ENCODE data around the gene CELF5.

The CELF5 gene

DNA sequence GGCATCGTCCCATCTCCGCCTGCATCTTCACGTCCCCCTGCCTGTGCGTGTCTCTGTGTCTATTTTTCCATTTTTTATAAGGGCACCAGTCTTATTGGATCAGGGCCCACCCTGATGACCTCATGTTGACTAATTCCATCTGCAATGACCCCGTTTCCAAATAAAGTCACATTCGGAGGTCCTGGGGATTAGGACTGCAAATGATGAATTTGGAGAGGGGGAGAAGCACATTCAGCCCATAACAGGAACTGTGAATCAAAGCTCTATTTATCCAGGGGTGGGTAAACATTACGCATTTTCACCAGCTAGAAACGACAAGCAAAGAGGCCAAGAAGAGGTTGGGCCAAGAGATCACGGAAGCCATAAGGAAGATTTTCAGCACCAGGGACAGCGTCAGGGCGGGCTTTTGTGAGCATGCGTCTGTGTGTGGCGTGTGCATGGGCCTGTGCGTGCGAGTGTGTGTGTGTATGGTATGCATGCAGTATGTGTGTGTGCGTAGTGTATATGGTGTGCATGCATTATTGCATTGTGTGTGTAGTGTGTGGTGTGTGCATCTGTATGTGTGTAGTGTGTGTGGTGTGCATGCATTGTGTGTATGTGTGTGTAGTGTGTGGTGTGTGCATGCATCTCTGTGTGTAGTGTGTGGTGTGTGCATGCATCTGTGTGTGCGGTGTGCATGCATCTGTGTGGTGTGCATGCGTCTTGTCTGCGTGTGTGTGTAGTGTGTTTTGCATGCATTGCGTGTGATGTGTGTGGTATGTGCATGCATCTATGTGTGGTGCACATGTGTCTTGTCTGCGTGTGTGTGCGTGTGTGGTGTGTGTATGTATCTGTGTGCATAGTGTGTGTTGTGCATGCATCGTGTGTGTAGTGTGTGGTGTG, 19.6 kb downstream of the CELF5 start:
- no peak for DNase-seq (ENCODE audit: low read depth)

DNA sequence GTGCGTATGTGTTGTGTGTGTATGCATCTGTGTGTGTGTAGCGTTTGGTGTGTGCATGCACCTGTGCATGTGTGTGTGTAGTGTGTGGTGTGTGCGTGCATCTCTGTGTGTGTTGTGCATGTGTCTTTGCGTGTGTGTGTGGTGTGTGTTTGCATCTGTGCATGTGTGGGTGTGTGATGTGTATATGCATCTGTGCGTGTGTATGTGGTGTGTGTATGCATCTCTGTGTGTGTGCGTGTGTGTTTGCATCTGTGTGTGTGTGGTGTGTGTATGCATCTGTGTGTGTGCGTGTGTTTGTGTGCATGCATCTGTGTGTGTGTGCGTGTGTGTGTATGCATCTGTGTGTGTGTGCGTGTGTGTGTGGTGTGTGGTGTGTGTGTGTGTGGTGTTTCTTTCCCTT, 20.6 kb downstream of the CELF5 start:
- no peak for DNase-seq (ENCODE audit: low read depth)

DNA sequence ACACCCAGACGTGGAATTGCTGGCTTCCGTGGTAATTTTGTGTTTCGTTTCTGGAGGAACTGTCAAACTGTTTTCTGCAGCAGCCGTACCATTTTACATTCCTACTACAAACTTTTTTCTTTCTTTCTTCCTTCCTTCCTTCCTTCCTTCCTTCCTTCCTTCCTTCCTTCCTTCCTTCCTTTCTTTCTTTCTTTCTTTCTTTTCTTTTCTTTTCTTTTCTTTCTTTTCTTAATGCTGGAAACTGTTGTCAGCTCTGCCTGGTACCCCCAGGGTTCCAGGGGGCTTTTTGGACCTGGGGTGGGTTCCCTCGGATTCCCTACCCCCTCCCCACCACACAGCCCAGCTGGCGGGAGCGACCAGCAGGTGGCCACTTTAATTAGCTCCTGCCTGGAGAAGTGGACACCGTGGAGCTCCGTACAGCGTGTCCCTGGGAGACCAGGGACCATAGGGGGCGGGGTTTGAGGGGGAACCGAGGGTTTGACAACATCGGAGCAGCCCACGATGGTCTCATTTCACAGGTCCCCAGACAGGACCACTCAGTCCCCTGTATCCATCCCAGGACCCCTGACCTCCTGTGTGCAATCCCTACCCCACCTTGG, 24.4 kb downstream of the CELF5 start:
- DNase-seq (ENCODE audit: low read depth): no peak

DNA sequence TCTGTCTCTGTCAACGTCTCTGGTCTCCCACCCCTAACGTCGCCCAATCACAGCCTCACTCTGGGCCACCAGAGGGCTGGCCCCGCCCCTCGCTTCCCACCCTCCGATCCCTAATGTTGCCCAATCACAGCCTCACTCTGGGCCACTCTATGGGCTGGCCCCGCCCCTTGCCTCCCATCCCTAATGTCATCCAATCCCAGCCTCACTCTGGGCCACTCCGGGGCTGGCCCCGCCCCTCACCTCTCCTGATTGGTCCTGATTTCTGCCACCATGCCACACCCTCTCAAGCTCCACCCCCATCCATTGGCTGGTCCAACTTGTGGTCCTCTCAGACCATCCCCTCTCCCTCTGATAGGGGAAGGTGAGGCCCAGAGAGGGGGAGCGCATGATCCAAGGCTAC, 24.9 kb downstream of the CELF5 start:
- no peak for DNase-seq (ENCODE audit: low read depth)

DNA sequence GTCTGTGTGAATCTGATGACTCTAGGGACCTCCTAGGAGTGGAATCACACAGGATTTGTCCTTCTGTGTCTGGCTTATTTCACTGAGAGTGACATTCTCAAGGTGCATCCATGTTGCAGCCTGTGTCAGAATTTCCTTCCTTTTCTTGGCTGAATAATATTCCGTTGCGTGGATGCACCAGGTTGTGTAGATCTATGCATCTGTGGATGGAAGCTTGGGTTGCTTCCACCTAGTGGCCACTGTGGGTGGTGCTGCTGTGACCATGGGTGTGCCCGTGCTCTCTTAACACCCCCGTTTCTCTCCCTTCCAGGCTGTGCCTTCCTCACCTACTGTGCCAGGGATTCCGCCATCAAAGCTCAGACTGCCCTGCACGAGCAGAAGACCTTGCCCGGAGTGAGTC, 26.2 kb downstream of the CELF5 start:
- DNase-seq (ENCODE audit: low read depth): no peak

DNA sequence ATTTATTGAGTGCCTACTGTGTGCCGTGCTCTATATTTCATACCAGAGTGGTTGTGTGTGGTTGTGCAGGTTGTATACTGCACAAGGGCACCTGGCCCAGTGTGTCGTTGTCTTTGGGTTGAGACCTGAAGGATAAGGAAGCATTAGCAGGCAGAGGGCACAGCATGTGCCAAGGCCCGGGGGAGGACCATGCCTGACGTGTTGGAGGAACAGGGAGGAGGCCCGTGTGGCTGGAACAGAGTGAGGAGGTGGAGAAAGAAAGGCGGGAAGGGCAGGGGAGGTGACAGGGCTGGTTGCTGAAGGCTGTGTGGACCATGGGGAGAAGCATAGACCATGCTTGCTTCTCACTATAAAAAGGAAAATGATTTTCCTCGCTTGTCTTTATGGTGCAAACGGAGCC, 26.8 kb downstream of the CELF5 start:
- no peak for DNase-seq (ENCODE audit: low read depth)

DNA sequence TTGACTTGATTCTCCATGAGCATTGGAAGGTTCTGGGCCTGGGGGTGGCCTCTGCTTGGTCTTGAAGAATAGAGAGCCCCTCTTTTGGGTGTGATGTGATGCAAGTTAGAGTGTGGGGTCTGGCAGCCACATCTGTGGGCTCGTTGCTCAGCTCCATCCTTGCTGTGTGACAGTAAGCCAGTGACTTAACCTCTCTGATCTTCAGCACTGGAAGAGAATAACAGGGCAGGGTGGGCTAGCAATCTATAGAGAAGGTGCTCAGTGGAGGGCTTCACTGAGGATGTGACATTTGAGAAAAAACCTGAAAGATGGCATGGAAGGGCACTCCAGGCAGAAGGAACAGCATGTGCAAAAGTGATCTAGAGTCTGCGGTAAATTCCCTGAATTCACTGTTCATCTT, 28.2 kb downstream of the CELF5 start:
- no peak for DNase-seq (ENCODE audit: low read depth)

DNA sequence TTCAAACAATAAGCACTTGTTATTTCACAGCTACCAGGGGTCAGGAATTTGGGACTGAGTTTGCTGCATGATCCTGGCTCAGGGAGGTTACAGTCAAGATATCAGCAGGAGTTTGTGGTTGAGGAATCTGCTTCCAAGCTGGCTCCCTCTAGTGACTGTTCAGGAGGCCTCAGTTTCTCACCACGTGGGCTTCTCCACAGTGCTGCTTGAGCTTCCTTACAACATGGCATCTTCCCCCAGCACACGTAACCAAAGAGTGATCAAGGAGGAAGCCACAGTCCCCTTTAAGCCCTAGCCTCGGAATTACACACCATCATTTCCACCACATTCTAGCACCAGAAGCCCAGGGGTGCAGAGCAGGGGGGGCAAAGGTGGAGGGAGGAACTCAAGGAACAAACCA, 28.8 kb downstream of the CELF5 start:
- no peak for DNase-seq (ENCODE audit: low read depth)

DNA sequence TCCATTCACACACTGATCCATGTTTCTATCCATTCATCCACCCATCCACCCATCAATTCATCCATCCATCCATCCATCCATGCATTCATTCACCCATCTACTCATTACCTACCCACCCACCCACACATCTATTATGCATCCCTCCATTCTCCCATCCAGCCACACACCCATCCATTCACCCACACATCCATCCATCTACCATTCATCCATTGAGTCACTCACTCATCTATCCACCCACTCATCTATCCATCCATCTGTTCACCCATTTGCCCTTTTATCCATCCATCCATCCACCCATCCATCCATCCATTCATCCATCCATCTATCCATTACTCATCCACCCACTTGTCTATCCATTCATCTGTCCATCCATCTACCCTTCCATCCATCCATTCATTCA, 30.1 kb downstream of the CELF5 start:
- no peak for DNase-seq (ENCODE audit: low read depth)

DNA sequence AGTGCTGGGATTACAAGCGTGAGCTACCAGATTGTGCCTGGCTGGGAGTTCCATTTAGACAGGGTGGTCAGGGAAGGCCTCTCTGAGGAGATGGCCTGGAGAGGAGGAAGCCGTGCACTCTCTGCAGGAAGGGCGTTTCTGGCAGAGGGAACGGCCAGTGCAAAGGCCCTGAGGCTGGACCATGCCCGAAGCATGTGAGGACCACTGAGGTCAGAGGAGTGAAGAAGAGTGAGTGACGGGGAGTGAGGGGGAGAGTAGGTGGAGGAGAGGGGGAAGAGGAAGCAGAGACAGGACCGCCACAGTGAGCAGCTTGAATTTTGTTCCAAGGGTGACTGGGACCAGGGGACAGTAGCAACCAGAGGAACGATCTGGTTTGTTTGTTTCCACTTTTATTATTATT, 32.6 kb downstream of the CELF5 start:
- no peak for DNase-seq (ENCODE audit: low read depth)

DNA sequence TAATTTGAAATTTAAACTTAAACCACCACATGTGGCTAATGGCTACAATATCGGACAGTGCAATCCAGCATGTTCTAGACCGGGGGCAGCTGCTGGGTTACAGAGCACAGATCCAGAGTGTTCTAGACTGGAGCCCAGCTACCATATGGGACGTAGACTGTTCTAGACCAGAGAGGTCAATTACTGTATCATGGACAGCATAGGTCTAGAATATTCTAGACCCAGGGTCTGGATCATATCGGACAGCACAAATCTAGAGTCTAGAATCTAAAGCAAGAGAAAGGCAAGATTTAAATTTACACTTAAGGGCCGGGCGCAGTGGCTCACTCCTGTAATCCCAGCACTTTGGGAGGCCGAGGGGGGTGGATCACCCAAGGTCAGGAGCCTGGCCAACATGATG, 37.9 kb downstream of the CELF5 start:
- no peak for DNase-seq (ENCODE audit: low read depth)

DNA sequence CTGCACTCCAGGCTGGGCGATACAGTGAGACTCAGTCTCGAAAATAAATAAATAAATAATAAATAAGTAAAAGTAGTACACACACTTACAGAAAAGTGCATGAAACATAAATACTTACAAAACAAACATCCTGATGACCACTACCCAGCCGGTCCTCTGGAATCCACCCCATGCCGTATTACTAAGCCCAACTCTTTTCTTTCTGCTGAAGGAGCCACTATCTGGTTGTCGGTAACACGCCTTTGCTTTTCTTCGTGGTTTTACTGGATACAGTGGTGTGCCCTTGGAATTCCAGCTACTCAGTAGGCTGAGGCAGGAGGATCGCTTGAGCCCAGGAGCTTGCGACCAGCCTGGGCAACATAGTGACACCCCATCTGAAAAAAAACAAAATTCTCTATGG, 39.4 kb downstream of the CELF5 start:
- DNase-seq (ENCODE audit: low read depth): no peak

DNA sequence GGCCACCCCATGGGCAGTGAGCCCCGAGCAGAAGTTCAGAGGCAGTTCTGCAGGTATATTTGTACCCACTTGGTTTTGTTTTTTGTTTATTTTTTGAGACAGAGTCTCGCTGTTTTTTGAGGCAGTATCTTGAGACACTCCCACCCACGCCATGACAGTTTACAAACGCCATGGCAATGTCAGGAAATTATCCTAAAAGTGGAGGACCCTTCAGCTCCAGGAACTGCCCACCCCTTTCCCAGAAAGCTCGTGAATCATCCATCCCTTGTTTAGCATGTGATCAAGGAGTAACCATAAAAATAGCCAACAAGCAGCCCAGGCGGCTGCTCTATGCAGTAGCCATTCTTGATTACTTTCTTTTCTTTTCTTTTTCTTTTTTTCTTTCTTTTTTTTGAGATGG, 41.0 kb downstream of the CELF5 start:
- no peak for DNase-seq (ENCODE audit: low read depth)

DNA sequence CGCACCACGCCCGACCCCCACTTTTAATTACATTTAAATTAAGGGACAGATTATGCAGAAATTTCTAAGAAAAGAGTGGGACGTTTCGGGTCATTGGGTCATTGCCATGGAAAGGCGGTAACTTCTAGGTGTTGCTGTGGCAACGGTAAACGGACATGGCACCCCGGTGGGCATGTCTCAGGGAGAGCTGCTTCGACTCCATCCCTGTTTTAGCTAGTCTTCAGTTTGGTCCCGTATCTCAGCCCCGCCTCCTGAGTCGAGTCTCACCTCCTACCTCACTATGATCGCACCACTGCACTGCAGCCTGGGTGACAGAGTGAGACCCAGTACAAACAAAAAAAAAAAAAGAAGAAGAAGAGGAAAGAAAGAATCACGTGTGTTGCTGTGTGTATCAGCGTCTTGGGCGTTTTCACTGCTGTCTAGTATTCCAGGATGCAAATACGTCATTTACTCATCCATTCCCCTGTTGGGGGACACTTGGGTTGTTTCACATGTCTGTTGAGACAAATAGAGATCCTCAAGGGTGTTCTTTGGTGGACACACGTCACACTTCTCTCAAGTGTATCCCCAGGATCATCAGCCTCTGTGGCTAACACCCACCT, 41.7 kb downstream of the CELF5 start:
- DNase-seq (ENCODE audit: low read depth): no peak

DNA sequence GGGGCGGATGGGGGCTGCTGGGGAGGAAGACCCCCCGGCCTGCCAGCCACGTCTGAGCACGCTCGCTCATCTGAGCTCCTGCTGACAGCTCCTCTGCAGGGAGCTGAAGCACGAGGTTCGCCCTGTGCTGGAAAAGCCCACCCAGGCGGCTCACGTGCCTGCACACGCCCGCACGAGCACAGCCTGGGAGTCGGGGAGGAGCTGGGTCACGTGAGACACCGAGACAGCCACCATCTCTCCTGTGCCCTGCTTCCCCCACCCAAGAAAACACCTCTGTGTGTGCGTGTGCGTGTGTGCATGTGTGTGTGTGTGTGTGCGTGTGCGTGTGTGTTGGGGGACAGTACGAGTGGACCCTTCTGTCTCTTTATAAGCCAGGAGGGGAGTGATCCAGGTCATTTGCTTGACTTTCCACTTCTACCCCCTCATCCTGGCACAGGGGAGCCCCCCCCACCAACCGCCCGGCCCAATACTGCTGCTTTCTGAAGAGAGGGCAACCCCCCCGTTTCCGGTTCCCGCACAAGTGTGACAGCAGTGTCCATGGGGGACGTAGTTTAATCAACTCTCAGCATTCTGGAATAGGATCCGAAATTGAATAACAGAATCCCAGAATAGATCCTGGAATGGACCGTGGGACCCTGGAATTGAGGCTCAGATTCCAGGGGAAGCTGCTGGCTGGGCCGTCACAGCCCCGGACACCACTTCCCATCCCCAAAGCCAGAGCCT, 42.5 kb downstream of the CELF5 start:
- no peak for DNase-seq (ENCODE audit: low read depth)

DNA sequence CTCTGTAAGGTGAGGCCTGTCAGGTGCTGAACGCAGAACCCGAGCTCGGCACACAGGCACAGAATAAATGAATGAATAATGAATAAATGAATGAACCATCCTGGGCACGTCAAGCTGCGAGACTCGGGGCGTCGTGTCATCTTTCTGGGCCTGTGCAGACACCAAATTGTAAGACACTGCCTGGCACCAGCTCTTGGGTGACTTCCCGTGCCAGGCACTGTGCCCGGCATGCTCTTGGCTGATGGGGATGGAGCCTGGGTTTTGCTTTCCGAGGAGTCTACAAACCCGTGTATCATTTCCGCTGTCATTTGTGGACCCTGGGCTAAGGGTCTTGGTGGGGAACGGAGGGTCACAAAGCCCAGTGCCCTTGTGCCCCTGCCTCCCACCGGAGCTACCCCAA, 43.9 kb downstream of the CELF5 start:
- no peak for DNase-seq (ENCODE audit: low read depth)

DNA sequence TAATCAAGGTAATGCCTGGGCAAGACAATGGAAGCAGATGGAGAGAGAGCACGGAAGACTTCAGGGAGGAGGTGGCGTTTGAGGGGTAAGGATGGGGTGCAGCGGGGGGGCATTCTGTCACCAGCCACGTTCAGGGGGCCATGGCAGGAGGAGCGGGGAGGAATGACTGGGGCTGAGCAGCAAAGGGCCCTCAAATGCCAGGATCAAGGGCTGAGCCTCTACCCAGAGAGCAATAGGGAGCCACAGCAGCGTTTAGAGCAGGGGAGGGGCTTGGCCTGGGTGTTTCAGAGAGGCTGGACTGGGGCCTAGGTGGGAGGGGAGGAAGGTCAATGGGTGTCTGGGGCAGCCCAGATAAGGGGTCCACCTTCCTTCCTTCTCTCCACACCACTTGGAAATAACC, 44.3 kb downstream of the CELF5 start:
- no peak for DNase-seq (ENCODE audit: low read depth)

DNA sequence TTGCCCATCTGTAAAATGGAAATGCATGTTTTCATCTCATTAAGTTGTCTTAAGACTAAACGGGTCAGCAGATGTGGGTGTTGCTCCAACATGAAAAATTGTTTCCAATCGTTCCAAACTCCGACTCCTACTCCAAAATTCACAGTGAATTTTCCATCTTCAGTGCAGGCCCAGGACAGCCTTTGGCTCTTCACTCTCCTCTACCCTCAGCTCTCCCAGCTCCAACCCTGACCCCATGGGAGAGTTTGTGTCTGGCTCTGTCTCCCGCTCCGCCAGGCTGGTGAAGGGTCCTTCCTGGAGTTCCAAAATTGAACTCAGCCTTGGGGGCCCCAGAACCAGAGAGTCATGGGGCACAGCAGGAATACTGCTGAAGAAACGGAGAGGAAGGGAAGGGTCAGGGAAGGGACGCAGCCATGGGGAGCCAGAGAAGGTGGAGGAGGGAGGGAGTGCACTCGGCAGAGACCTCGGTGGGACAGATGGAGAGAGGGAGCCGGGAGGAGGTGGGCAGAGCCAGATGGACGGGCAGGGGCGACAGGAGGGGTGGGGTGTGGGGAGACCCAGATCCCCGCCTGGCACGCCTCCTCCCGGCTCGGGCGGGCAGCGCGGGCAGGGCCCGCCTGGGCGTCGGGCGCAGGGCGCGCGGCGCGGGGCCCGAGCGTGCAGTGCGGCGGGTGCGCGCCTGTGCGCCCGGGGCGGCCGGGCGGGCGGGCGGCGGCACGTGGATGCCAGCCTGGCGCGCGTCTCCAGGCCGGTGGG, 45.6 kb downstream of the CELF5 start:
- DNase-seq (ENCODE audit: low read depth): no peak

DNA sequence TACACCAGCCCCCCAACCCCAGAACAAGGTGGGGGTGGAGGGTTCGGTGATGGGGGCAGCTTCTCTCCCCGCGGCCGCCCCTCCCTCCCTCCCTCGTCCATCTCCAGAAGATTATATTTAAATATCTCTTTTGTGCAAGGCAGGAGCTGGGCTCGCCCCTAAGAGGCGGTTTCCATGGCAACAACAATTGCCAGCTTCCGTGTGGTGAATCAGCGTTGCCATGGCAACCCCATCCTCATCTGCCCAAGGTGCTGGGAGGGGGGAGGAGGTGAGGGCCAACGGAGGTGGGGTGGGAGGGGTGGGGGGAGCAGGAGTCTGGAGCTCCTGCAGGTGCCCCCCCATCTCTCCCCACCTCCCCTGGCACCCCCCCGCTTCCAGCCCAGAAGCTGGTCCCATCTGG, 46.4 kb downstream of the CELF5 start:
- DNase-seq (ENCODE audit: low read depth): no peak

DNA sequence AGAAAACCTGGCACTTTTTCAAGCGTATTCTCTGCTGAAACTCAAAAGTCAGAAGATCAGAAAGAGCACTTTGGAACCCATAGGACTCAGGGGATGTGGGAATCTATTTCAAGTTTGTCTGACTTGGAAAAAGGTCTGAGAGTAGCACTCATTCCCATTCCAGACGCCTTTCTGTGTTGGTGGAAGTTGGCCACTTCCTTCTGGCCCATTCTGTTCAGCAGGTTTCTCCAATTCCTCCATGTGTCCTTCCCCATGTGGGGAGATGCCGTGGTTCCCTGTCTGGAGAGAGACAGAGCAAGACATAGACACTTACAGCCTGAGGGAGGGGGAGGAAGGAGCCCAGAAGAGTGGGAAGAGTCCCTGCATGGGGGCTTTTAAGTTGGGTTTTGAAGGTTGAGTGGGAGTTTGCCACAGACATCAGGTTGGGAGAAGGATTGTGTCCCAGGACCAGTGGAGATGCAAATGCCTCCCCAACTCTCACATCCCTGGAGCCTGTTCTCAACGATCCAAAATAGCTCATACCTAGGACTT, 48.0 kb downstream of the CELF5 start:
- no peak for DNase-seq (ENCODE audit: low read depth)

DNA sequence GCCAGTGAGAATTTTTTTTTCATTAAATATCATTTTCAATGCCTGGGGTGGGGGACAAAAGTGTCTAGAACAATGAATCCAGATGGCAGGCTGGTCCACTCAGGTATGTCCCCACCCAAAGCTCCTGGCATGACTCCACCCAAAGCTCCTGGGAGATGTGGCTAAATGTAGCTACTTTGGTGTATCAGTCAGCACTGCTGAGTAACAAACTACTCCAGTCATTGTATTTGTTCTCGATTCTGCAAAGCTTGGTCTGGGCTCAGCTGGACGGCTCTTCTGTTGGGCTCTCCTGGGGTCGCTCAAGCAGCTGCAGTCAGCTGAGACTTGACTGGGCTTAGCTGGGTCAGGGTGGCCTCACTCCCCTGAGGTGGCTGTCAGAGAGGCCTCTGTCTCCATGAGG, 48.5 kb downstream of the CELF5 start:
- no peak for DNase-seq (ENCODE audit: low read depth)

All from GM04503 (cell line).